ENCODE measurements around the gene NUP43. TPM values are rescaled to one million over a fixed set of nuclear protein-coding genes. Genes with fewer than 3 reads are reported as not detected.
"Not testable (repeated sequence)": the region's sequence is repeated elsewhere in the genome, so short reads cannot be mapped to it uniquely, and the experiment has no call there.

NUP43 gene
- total RNA-seq, 2 donors from 2014 or later, result 8.6 to 22.8 TPM

- no peak overlapping the region for H3K4me3 ChIP-seq
- no peak for DNase-seq
- no peaks in the 10 kb centered on the region for H3K27me3 ChIP-seq
- ATAC-seq, result no peak
- WGBS, 2 donors, result 45 to 53% methylated on average over 1 of the region's 1 CpG
- TF ChIP-seq POLR2A (IDR thresholded peaks at IDR 0.05), result no peak
- no peak for TF ChIP-seq CTCF (IDR thresholded peaks at IDR 0.05)
- no peaks in the 10 kb centered on the region for H3K36me3 ChIP-seq (replicated peaks in 1 of 2; ENCODE audit: insufficient read depth in 1 of 2, low read depth in 2 of 2)
- intact Hi-C loops (cut with DNase I), result no loop called here
- no peak overlapping the region for H3K27ac ChIP-seq
- no peaks in the 10 kb centered on the region for H3K4me1 ChIP-seq
- H3K9me3 ChIP-seq, result no peaks in the 10 kb centered on the region
Observed at GRCh38 chr6:149696901-149697300, 49.4 kb downstream of the NUP43 start.

GRCh38 chr6:149694921-149695320 is 51.4 kb downstream of the NUP43 start:
- Histone ChIP-seq H3K36me3 (replicated peaks in 1 of 2; ENCODE audit: insufficient read depth in 1 of 2, low read depth in 2 of 2) (no peaks in the 10 kb centered on the region), H3K4me1 (no peaks in the 10 kb centered on the region), H3K4me3 (no peak overlapping the region), H3K27ac (no peak overlapping the region), H3K9me3 (no peaks in the 10 kb centered on the region), H3K27me3 (no peaks in the 10 kb centered on the region)
- TF ChIP-seq POLR2A (IDR thresholded peaks at IDR 0.05), result no peak
- TF ChIP-seq CTCF (IDR thresholded peaks at IDR 0.05), result no peak
- no peak for ATAC-seq
- intact Hi-C loops (cut with DNase I), result no loop called here
- no peak for DNase-seq
- 54 to 70% methylated on average over 2 of the region's 2 CpGs for WGBS, 2 donors

GRCh38 chr6:149691201-149691600 is 55.1 kb downstream of the NUP43 start:
- 93 to 100% methylated on average over 2 of the region's 2 CpGs for WGBS, 2 donors
- DNase-seq, result no peak
- intact Hi-C loops (cut with DNase I), result no loop called here
- Histone ChIP-seq H3K4me3 (no peak overlapping the region), H3K36me3 (replicated peaks in 1 of 2; ENCODE audit: insufficient read depth in 1 of 2, low read depth in 2 of 2) (no peaks in the 10 kb centered on the region), H3K4me1 (no peaks in the 10 kb centered on the region), H3K27ac (no peak overlapping the region), H3K27me3 (no peaks in the 10 kb centered on the region), H3K9me3 (no peaks in the 10 kb centered on the region)
- no peak for ATAC-seq
- TF ChIP-seq CTCF (IDR thresholded peaks at IDR 0.05) (no peak), POLR2A (IDR thresholded peaks at IDR 0.05) (no peak)

GRCh38 chr6:149686230-149686629 is 60.1 kb downstream of the NUP43 start:
- TF ChIP-seq POLR2A (IDR thresholded peaks at IDR 0.05) (no peak), CTCF (IDR thresholded peaks at IDR 0.05) (no peak)
- Histone ChIP-seq H3K27ac (no peak overlapping the region), H3K4me3 (no peak overlapping the region), H3K4me1 (no peaks in the 10 kb centered on the region), H3K27me3 (no peaks in the 10 kb centered on the region), H3K9me3 (no peaks in the 10 kb centered on the region), H3K36me3 (replicated peaks in 1 of 2; ENCODE audit: insufficient read depth in 1 of 2, low read depth in 2 of 2) (peaks cover 0 to 9% of the 10 kb centered on the region in 2 donors)
- intact Hi-C loops (cut with DNase I), result no loop called here
- ATAC-seq, result no peak
- WGBS, 2 donors, result 50 to 54% methylated on average over 7 of the region's 7 CpGs
- no peak for DNase-seq

- no peak overlapping the region for H3K27ac ChIP-seq
- TF ChIP-seq POLR2A (IDR thresholded peaks at IDR 0.05) (no peak), CTCF (IDR thresholded peaks at IDR 0.05) (no peak)
- no peaks in the 10 kb centered on the region for H3K27me3 ChIP-seq
- no peak for DNase-seq
- ATAC-seq, result no peak
- WGBS, 2 donors, result 90% methylated on average over 4 of the region's 4 CpGs
- no peaks in the 10 kb centered on the region for H3K9me3 ChIP-seq
- intact Hi-C loops (cut with DNase I), result no loop called here
- H3K4me3 ChIP-seq, result no peak overlapping the region
- H3K36me3 ChIP-seq (replicated peaks in 1 of 2; ENCODE audit: insufficient read depth in 1 of 2, low read depth in 2 of 2), result peaks cover 0 to 9% of the 10 kb centered on the region in 2 donors
- no peaks in the 10 kb centered on the region for H3K4me1 ChIP-seq
Observed at GRCh38 chr6:149683256-149683859, 63.0 kb downstream of the NUP43 start.

GRCh38 chr6:149681845-149682244 is 64.5 kb downstream of the NUP43 start:
- ATAC-seq; H3K27me3 ChIP-seq; intact Hi-C loops (cut with DNase I); H3K9me3 ChIP-seq; H3K27ac ChIP-seq; H3K4me3 ChIP-seq; DNase-seq; H3K4me1 ChIP-seq; H3K36me3 ChIP-seq (replicated peaks in 1 of 2; ENCODE audit: insufficient read depth in 1 of 2, low read depth in 2 of 2): not testable (repeated sequence)
- WGBS, 2 donors, result 94 to 95% methylated on average over 12 to 14 of the region's 14 CpGs
